ENCODE data around the gene LCN9. TPM values are rescaled to one million over a fixed set of nuclear protein-coding genes. Genes with fewer than 3 reads are reported as not detected.

LCN9 gene
- total and polyA plus RNA-seq, 8 donors: not detected

GRCh38 chr9:135714242-135715055 is 51.3 kb downstream of the LCN9 start:
- intact Hi-C loops (cut with DNase I; ENCODE audit: low total_unique reads): no loop called here
- H3K4me3 ChIP-seq: peak overlapping the region in 1 of 4 donors; percentile 14
- TF ChIP-seq POLR2AphosphoS5 (IDR thresholded peaks at IDR 0.05): no peak
- TF ChIP-seq POLR2A (IDR thresholded peaks at IDR 0.05): no peak
- TF ChIP-seq EP300 (IDR thresholded peaks at IDR 0.05): no peak
- TF ChIP-seq, protein P1, sequence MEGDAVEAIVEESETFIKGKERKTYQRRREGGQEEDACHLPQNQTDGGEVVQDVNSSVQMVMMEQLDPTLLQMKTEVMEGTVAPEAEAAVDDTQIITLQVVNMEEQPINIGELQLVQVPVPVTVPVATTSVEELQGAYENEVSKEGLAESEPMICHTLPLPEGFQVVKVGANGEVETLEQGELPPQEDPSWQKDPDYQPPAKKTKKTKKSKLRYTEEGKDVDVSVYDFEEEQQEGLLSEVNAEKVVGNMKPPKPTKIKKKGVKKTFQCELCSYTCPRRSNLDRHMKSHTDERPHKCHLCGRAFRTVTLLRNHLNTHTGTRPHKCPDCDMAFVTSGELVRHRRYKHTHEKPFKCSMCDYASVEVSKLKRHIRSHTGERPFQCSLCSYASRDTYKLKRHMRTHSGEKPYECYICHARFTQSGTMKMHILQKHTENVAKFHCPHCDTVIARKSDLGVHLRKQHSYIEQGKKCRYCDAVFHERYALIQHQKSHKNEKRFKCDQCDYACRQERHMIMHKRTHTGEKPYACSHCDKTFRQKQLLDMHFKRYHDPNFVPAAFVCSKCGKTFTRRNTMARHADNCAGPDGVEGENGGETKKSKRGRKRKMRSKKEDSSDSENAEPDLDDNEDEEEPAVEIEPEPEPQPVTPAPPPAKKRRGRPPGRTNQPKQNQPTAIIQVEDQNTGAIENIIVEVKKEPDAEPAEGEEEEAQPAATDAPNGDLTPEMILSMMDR (IDR thresholded peaks at IDR 0.05): no peak
- no peaks in the 10 kb centered on the region for H3K9me3 ChIP-seq
- peaks cover 15 to 95% (median 52%) of the 10 kb centered on the region in 3 donors for H3K27me3 ChIP-seq
- H3K36me3 ChIP-seq: no peaks in the 10 kb centered on the region
- no peak overlapping the region for H3K27ac ChIP-seq
- 2 to 5% (median 3%) methylated on average over 13 to 103 of the region's 103 CpGs for WGBS, 5 donors
- H3K4me1 ChIP-seq: peaks cover 0 to 7% (median 0%) of the 10 kb centered on the region in 4 donors
- peak in 1 of 2 donors; percentile 65 for DNase-seq

- DNase-seq: no peak
- H3K27ac ChIP-seq: no peak overlapping the region
- intact Hi-C loops (cut with DNase I; ENCODE audit: low total_unique reads): no loop called here
- H3K4me3 ChIP-seq: peak overlapping the region in 1 of 4 donors; percentile 14
- H3K36me3 ChIP-seq: no peaks in the 10 kb centered on the region
- TF ChIP-seq POLR2AphosphoS5 (IDR thresholded peaks at IDR 0.05) (no peak), EP300 (IDR thresholded peaks at IDR 0.05) (no peak), POLR2A (IDR thresholded peaks at IDR 0.05) (no peak)
- TF ChIP-seq, protein P1 (IDR thresholded peaks at IDR 0.05): no peak
- H3K4me1 ChIP-seq: peaks cover 0 to 7% (median 0%) of the 10 kb centered on the region in 4 donors
- WGBS, 5 donors: 26 to 38% (median 30%) methylated on average over 17 to 23 of the region's 23 CpGs
- H3K27me3 ChIP-seq: peaks cover 15 to 99% (median 52%) of the 10 kb centered on the region in 3 donors
- H3K9me3 ChIP-seq: no peaks in the 10 kb centered on the region
Measured at GRCh38 chr9:135715056-135715595, 52.0 kb downstream of the LCN9 start.

DNA sequence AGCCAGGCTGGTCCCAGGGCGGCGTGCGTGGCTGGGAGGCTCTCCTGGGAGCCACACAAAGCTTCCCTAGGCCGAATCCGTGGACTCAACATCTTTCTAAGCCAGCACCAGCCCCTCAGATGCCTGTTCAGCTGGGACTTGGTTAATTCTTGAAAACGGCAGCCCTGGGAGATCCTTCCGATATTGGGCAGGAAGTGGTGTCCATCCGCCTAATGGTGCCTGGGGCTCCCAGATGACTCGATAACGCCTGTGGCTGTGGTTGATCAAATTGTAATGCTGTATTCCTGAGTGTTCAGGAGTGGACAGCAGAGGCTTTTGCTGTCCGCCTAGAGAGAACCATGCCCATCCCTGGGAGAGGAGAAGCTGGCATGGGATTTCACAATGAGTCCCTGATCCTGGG is 52.9 kb downstream of the LCN9 start:
- WGBS, 5 donors: 76 to 87% (median 83%) methylated on average over 11 of the region's 11 CpGs
- TF ChIP-seq, protein P1 (IDR thresholded peaks at IDR 0.05): no peak
- TF ChIP-seq POLR2AphosphoS5 (IDR thresholded peaks at IDR 0.05): no peak
- TF ChIP-seq EP300 (IDR thresholded peaks at IDR 0.05): no peak
- TF ChIP-seq POLR2A (IDR thresholded peaks at IDR 0.05): no peak
- no peaks in the 10 kb centered on the region for H3K9me3 ChIP-seq
- H3K36me3 ChIP-seq: no peaks in the 10 kb centered on the region
- H3K27me3 ChIP-seq: peaks cover 15 to 99% (median 52%) of the 10 kb centered on the region in 3 donors
- peaks cover 0 to 7% (median 0%) of the 10 kb centered on the region in 4 donors for H3K4me1 ChIP-seq
- H3K27ac ChIP-seq: no peak overlapping the region
- no peak overlapping the region for H3K4me3 ChIP-seq
- intact Hi-C loops (cut with DNase I; ENCODE audit: low total_unique reads): no loop called here
- DNase-seq: no peak

Other genes with a start within 250 kb of the LCN9 start
- 10 to 100 TPM; 11.6 to 22.8 (median 15.4) TPM for gene PPP1R26, start 183.5 kb upstream of the LCN9 start, total RNA-seq
- gene PPP1R26, start 183.5 kb upstream of the LCN9 start, polyA plus RNA-seq: 1 to 10 TPM; 5.3 to 7.4 (median 6.8) TPM
- gene MRPS2, start 162.6 kb upstream of the LCN9 start, total RNA-seq: 10 to 100 TPM in 3 of 5 donors, 1 to 10 TPM in 2; 1.8 to 46.3 (median 36.2) TPM
- gene MRPS2, start 162.6 kb upstream of the LCN9 start, polyA plus RNA-seq: 10 to 100 TPM; 35.7 to 54.7 (median 44.0) TPM
- gene LCN1, start 141.9 kb upstream of the LCN9 start, total RNA-seq: not detected
- not detected for gene LCN1, start 141.9 kb upstream of the LCN9 start, polyA plus RNA-seq
- gene OBP2A, start 117.2 kb upstream of the LCN9 start, total RNA-seq: not detected
- not detected for gene OBP2A, start 117.2 kb upstream of the LCN9 start, polyA plus RNA-seq
- not detected for gene PAEP, start 101.6 kb upstream of the LCN9 start, total RNA-seq
- not detected for gene PAEP, start 101.6 kb upstream of the LCN9 start, polyA plus RNA-seq
- gene GLT6D1, start 23.8 kb upstream of the LCN9 start, total RNA-seq: not detected
- not detected for gene GLT6D1, start 23.8 kb upstream of the LCN9 start, polyA plus RNA-seq
- gene SOHLH1, start 36.2 kb downstream of the LCN9 start, total RNA-seq: not detected
- not detected for gene SOHLH1, start 36.2 kb downstream of the LCN9 start, polyA plus RNA-seq
- 10 to 100 TPM in 1 of 5 donors, under 1 TPM in 1, not detected in 3; 0.55 to 12.9 TPM for gene KCNT1, start 38.9 kb downstream of the LCN9 start, total RNA-seq
- gene KCNT1, start 38.9 kb downstream of the LCN9 start, polyA plus RNA-seq: under 1 TPM in 2 of 3 donors, not detected in 1; 0.10 to 0.19 TPM
- gene CAMSAP1, start 244.2 kb downstream of the LCN9 start, total RNA-seq: 100 to 1,000 TPM in 1 of 5 donors, 10 to 100 TPM in 4; 10.5 to 238 (median 15.4) TPM
- 1 to 10 TPM; 2.4 to 7.2 (median 3.7) TPM for gene CAMSAP1, start 244.2 kb downstream of the LCN9 start, polyA plus RNA-seq

Data from stomach (tissue), 9 donors.